ENCODE data around the gene SESN1. TPM values are rescaled to one million over a fixed set of nuclear protein-coding genes. Genes with fewer than 3 reads are reported as not detected.
"Not testable (repeated sequence)": the region's sequence is repeated elsewhere in the genome, so short reads cannot be mapped to it uniquely, and the experiment has no call there.

SESN1 gene
- total RNA-seq, 1 donor from 2014 or later: 13.2 TPM

DNA sequence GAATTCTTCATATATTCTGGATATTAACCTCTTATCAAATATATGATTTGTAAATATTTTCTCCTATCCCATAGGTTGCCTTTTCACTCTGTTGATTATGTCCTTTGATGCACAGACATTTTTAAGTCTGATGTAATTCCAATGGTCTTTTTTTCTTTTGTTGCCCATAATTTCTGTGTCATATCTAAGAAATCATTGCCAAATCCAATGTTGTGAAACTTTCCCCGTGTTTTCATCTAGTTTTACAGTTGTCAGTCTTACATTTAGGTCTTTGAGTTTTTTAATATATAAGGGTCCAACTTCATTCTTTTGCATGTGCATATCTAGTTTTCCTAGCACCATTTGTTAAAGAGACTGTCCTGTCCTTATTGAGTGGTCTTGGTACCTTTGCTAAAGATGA lies 111.5 kb downstream of the SESN1 start:
- H3K4me3 Mint-ChIP-seq (ENCODE audit: unreplicated experiment): no peak overlapping the region
- peaks cover 13% of the 10 kb centered on the region for H3K36me3 Mint-ChIP-seq (ENCODE audit: unreplicated experiment)
- H3K9me3 Mint-ChIP-seq (ENCODE audit: unreplicated experiment): peaks cover 20% of the 10 kb centered on the region
- DNase-seq (ENCODE audit: extremely low spot score, unreplicated experiment): no peak
- peaks cover 7% of the 10 kb centered on the region for H3K27me3 Mint-ChIP-seq (ENCODE audit: unreplicated experiment)
- H3K4me1 Mint-ChIP-seq (ENCODE audit: unreplicated experiment): no peaks in the 10 kb centered on the region
- H3K27ac Mint-ChIP-seq (ENCODE audit: unreplicated experiment): no peak overlapping the region
- TF ChIP-seq, protein P1, sequence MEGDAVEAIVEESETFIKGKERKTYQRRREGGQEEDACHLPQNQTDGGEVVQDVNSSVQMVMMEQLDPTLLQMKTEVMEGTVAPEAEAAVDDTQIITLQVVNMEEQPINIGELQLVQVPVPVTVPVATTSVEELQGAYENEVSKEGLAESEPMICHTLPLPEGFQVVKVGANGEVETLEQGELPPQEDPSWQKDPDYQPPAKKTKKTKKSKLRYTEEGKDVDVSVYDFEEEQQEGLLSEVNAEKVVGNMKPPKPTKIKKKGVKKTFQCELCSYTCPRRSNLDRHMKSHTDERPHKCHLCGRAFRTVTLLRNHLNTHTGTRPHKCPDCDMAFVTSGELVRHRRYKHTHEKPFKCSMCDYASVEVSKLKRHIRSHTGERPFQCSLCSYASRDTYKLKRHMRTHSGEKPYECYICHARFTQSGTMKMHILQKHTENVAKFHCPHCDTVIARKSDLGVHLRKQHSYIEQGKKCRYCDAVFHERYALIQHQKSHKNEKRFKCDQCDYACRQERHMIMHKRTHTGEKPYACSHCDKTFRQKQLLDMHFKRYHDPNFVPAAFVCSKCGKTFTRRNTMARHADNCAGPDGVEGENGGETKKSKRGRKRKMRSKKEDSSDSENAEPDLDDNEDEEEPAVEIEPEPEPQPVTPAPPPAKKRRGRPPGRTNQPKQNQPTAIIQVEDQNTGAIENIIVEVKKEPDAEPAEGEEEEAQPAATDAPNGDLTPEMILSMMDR (IDR thresholded peaks at IDR 0.05): no peak

DNA sequence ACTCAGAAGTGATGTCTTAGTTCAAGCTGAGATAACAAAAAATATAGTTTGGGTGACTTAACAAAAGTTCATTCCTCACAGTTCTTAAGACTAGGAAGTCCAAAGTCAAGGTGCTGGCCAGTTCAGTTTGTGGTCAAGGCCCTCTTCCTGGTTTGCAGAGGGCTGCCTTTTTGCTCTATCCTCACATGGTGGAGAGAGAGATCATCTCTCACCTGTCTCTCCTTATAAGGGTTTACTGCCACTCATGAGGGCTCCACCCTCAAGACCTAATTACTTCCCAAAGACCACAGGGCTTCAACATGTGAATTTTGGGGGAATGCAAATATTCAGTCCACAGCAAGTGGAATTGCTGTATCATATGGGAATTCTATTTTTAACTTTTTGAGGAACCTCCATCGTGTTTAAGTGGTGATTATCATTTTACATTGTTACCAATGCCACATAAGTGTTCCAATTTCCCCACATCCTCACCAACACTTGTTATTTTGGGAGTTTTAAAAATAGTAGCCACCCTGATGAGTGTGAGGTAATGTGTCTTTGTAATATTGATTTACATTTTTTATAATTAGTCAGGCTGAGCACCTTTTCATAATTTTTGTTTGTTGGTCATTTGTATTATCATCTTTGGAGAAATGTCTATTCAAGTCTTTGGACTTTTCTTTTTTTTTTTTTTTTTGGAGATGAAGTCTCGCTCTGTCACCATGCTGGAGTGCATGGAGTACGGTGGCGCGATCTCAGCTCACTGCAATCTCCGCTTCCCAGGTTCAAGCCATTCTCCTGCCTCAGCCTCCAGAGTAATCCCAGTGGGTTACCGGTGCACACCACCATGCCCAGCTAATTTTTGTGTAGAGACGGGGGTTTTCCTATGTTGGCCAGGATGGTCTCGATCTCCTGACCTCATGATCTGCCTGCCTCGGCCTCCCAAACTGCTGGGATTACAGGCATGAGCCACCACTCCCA lies 112.2 kb downstream of the SESN1 start:
- H3K9me3 Mint-ChIP-seq (ENCODE audit: unreplicated experiment): peaks cover 27% of the 10 kb centered on the region

DNA sequence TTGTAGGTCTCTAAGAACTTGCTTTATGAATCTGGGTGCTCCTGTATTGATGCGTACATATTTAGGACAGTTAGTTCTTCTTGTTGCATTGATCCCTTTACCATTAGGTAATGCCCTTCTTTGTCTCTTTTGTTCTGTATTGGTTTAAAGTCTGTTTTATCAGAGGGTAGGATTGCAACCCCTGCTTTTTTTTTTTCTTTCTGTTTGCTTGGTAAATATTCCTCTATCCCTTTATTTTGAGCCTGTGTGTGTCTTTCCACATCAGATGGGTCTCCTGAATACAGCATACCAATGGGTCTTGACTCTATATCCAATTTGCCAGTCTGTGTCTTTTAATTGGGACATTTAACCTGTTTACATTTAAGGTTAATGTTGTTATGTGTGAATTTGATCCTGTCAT lies 116.0 kb downstream of the SESN1 start:
- not testable (repeated sequence) for H3K4me3 Mint-ChIP-seq (ENCODE audit: unreplicated experiment); DNase-seq (ENCODE audit: extremely low spot score, unreplicated experiment); H3K27ac Mint-ChIP-seq (ENCODE audit: unreplicated experiment); H3K4me1 Mint-ChIP-seq (ENCODE audit: unreplicated experiment)
- Mint-ChIP-seq H3K36me3 (ENCODE audit: unreplicated experiment) (peaks cover 15% of the 10 kb centered on the region), H3K27me3 (ENCODE audit: unreplicated experiment) (peaks cover 23% of the 10 kb centered on the region), H3K9me3 (ENCODE audit: unreplicated experiment) (peaks cover 41% of the 10 kb centered on the region)

More for the DNA sequence above, 112.2 kb downstream of the SESN1 start:
- H3K4me1 Mint-ChIP-seq (ENCODE audit: unreplicated experiment): no peaks in the 10 kb centered on the region
- H3K4me3 Mint-ChIP-seq (ENCODE audit: unreplicated experiment): no peak overlapping the region
- peaks cover 11% of the 10 kb centered on the region for H3K36me3 Mint-ChIP-seq (ENCODE audit: unreplicated experiment)
- no peak for DNase-seq (ENCODE audit: extremely low spot score, unreplicated experiment)
- peaks cover 14% of the 10 kb centered on the region for H3K27me3 Mint-ChIP-seq (ENCODE audit: unreplicated experiment)
- TF ChIP-seq, protein P1 (IDR thresholded peaks at IDR 0.05): no peak
- no peak overlapping the region for H3K27ac Mint-ChIP-seq (ENCODE audit: unreplicated experiment)

DNA sequence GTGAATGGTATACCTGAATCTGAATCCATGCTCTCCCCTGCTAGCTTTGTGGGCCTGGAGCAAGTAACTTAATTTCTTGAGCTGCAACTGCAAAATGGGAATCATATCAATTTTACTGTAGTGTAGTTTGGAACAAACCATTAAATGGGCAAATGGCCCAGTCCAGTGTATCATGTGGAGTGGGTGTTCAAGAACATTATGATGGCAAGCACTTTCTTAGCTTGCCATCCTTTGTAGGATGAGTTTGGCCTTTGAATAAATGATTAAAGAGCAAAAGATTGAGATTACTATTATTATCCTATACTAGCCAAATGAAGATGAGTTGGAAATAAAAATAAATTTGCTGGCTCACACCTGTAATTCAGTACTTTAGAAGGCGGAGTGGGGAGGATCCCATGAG lies 120.4 kb downstream of the SESN1 start:
- H3K36me3 Mint-ChIP-seq (ENCODE audit: unreplicated experiment): peaks cover 12% of the 10 kb centered on the region
- H3K27me3 Mint-ChIP-seq (ENCODE audit: unreplicated experiment): peaks cover 23% of the 10 kb centered on the region
- H3K9me3 Mint-ChIP-seq (ENCODE audit: unreplicated experiment): peaks cover 29% of the 10 kb centered on the region
- no peak overlapping the region for H3K27ac Mint-ChIP-seq (ENCODE audit: unreplicated experiment)
- DNase-seq (ENCODE audit: extremely low spot score, unreplicated experiment): no peak
- TF ChIP-seq, protein P1 (IDR thresholded peaks at IDR 0.05): no peak
- H3K4me1 Mint-ChIP-seq (ENCODE audit: unreplicated experiment): no peaks in the 10 kb centered on the region
- no peak overlapping the region for H3K4me3 Mint-ChIP-seq (ENCODE audit: unreplicated experiment)

DNA sequence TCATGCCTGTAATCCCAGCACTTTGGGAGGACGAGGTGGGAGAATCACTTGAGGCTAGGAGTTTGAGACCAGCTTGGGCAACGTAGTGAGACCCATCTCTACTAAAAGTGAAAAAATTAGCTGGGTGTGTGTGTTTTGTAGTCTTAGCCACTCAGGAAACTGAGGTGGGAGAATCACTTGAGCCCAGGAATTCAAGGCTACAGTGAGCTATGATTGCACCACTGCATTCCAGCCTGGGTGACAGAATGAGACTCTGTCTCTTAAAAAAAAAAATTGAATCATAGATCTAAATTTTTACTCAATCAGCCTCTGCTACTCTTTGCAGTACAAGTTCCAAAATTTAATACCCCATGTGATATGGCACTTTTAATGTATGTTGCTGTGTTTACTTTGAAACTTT lies 124.9 kb downstream of the SESN1 start:
- DNase-seq (ENCODE audit: extremely low spot score, unreplicated experiment): no peak
- Mint-ChIP-seq H3K9me3 (ENCODE audit: unreplicated experiment) (no peaks in the 10 kb centered on the region), H3K4me3 (ENCODE audit: unreplicated experiment) (no peak overlapping the region), H3K27ac (ENCODE audit: unreplicated experiment) (no peak overlapping the region), H3K27me3 (ENCODE audit: unreplicated experiment) (no peaks in the 10 kb centered on the region), H3K4me1 (ENCODE audit: unreplicated experiment) (peaks cover 9% of the 10 kb centered on the region), H3K36me3 (ENCODE audit: unreplicated experiment) (no peaks in the 10 kb centered on the region)
- TF ChIP-seq, protein P1 (IDR thresholded peaks at IDR 0.05): no peak

Measured in osteocyte (in vitro differentiated cells).